Ovary (tissue), 9 donors: Measurements from ENCODE around the gene FGD5. TPM values are rescaled to one million over a fixed set of nuclear protein-coding genes. Genes with fewer than 3 reads are reported as not detected.
A peak's percentile ranks its signal among the peaks of the same experiment; 100 is the strongest.

ENCODE experiments used
- DNase-seq, 5 donors: peaks; one replicate each; pipeline ENCODE4 v3.0.0-alpha.2; 2019 to 2020
- H3K27ac ChIP-seq, 2 donors: fragments of 200-600 bp; one replicate each; pipeline versions ENCODE4 v1.5.1 to v1.8.0; 2019 to 2022
- H3K27me3 ChIP-seq: fragments of 200-600 bp; one replicate; pipeline ENCODE4 v1.8.0; 2022
- H3K36me3 ChIP-seq: fragments of 200-600 bp; sonication (generic); one replicate; pipeline ENCODE4 v1.5.1; 2019
- H3K4me1 ChIP-seq: one replicate; pipeline ENCODE4 v1.8.1; 2013; ENCODE audit warnings: mild to moderate bottlenecking, moderate library complexity; ENCODE audit not compliant: insufficient read depth
- H3K4me3 ChIP-seq: fragments of 200-600 bp; sonication (generic); one replicate; pipeline ENCODE4 v1.5.1; 2017
- H3K9me3 ChIP-seq, 2 donors: fragments of 200-600 bp in 1 of 2; sonication (generic) in 1 of 2; one replicate each; pipeline versions ENCODE4 v1.5.1 to v1.8.1; 2013 to 2019; ENCODE audit warnings: mild to moderate bottlenecking in 1 of 2, moderate library complexity in 1 of 2
- CTCF ChIP-seq, 3 donors: fragments of 450-650 bp in 2 of 3; fragments of 200-600 bp in 1 of 3; IDR thresholded peaks; one replicate each; pipeline versions ENCODE4 v1.5.1 to v1.8.0; 2016 to 2022; ENCODE audit warnings: antibody characterized with exemption in 3 of 3, mild to moderate bottlenecking in 1 of 3
- EP300 ChIP-seq: sonication (generic); formaldehyde crosslinking; IDR thresholded peaks from one replicate; pipeline ENCODE4 v1.6.1; 2017; ENCODE audit warnings: antibody characterized with exemption
- POLR2A ChIP-seq: fragments of 450-650 bp; IDR thresholded peaks from one replicate; pipeline ENCODE4 v1.6.1; 2017; ENCODE audit warnings: antibody characterized with exemption, mild to moderate bottlenecking, moderate library complexity
- WGBS, 3 donors: extraction: QIAGEN DNeasy Blood & Tissue Kit in 1 of 3; methylation state at CpG; one replicate each; pipeline versions ENCODE4 v1.1.5 to v1.1.7; 2013 to 2017; 5-methylcytosine and 5-hydroxymethylcytosine counted together
- intact Hi-C, 4 donors: fragments of 100-400 bp; cut with DNase I; formaldehyde crosslinking; loops; one replicate each; pipeline versions ENCODE4 v1.11.0 to v1.15.1; 2022 to 2023
- polyA plus RNA-seq, 2 donors: library from polyadenylated mRNA; stranded (reverse); fragments of 200-250 nt in 1 of 2; fragments of 350-450 nt in 1 of 2; fragmentation: Illumina TruSeq in 1 of 2; extraction: RNeasy Lipid Tissue Mini Kit (QIAGEN cat#74804) in 1 of 2; gene quantifications; one replicate each; pipeline ENCODE4 v1.2.3, GENCODE V29; 2013 to 2014
- total RNA-seq, 7 donors: library from RNA; depleted of rRNA in 2 of 7; stranded (reverse); fragments of >200 nt in 2 of 7; fragmentation: NEBNext Ultra II Directional in 3 of 7; extraction: Animal tissue kit (Norgen Biotek cat#: 25700) in 3 of 7; gene quantifications; one replicate each; pipeline versions ENCODE4 v1.1.0 to v1.2.4, GENCODE V29; 2016 to 2023
- donor health status: DM: no; HTN: no; CAD: no; lungs with moderate emphysema.
- donor health status: DM: no; HTN: no; CAD: no.
- donor health status: Bipolar disorder and iron deficiency.
- donor health status: DM: yes; HTN: yes; CAD: no.
- donor health status: DM: no; HTN: no; CAD: no.
- donor health status: DM: yes; HTN: yes; CAD: no.

FGD5 gene
- total and polyA plus RNA-seq, 9 donors: 5.1 to 38.3 (median 13.0) TPM

- Histone ChIP-seq H3K27me3 (no peaks in the 10 kb centered on the region), H3K36me3 (no peaks in the 10 kb centered on the region), H3K4me3 (no peak overlapping the region), H3K9me3 (no peaks in the 10 kb centered on the region), H3K27ac (peak overlapping the region in 1 of 2 donors; percentile 17), H3K4me1 (peaks cover 27% of the 10 kb centered on the region)
- TF ChIP-seq EP300 (no peak), POLR2A (no peak), CTCF (IDR thresholded peaks at IDR 0.05) (no peak)
- DNase-seq: no peak
- WGBS, 3 donors: 54 to 70% (median 70%) methylated on average over 15 of the region's 15 CpGs
- intact Hi-C loops: no loop called here
Observed at GRCh38 chr3:14837186-14837877, 18.6 kb downstream of the FGD5 start.

- WGBS, 3 donors: 48 to 56% (median 48%) methylated on average over 5 of the region's 5 CpGs
- intact Hi-C loops: no loop called here
- DNase-seq: no peak
- TF ChIP-seq POLR2A (no peak), CTCF (IDR thresholded peaks at IDR 0.05) (no peak), EP300 (no peak)
- Histone ChIP-seq H3K27ac (peak overlapping the region in 1 of 2 donors; percentile 17), H3K36me3 (no peaks in the 10 kb centered on the region), H3K9me3 (no peaks in the 10 kb centered on the region), H3K4me3 (no peak overlapping the region), H3K4me1 (peaks cover 27% of the 10 kb centered on the region), H3K27me3 (no peaks in the 10 kb centered on the region)
Observed at GRCh38 chr3:14837878-14838258, 19.1 kb downstream of the FGD5 start.

- no peak overlapping the region for H3K27ac ChIP-seq
Observed at GRCh38 chr3:14839236-14839635, 20.5 kb downstream of the FGD5 start.

GRCh38 chr3:14841836-14842235 lies 23.1 kb downstream of the FGD5 start:
- Histone ChIP-seq H3K27me3 (no peaks in the 10 kb centered on the region), H3K4me3 (no peak overlapping the region), H3K27ac (no peak overlapping the region), H3K9me3 (no peaks in the 10 kb centered on the region), H3K4me1 (peaks cover 10% of the 10 kb centered on the region), H3K36me3 (no peaks in the 10 kb centered on the region)
- intact Hi-C loops: no loop called here
- TF ChIP-seq CTCF (IDR thresholded peaks at IDR 0.05): no peak
- TF ChIP-seq POLR2A: no peak
- TF ChIP-seq EP300: no peak
- WGBS, 3 donors: 65 to 78% (median 78%) methylated on average over 9 of the region's 9 CpGs
- no peak for DNase-seq

More at GRCh38 chr3:14839236-14839635, 20.5 kb downstream of the FGD5 start:
- H3K9me3 ChIP-seq: no peaks in the 10 kb centered on the region
- H3K27me3 ChIP-seq: no peaks in the 10 kb centered on the region
- H3K4me3 ChIP-seq: no peak overlapping the region
- no peak for TF ChIP-seq POLR2A
- TF ChIP-seq EP300: no peak
- TF ChIP-seq CTCF (IDR thresholded peaks at IDR 0.05): no peak
- intact Hi-C loops: no loop called here
- no peaks in the 10 kb centered on the region for H3K36me3 ChIP-seq
- no peak for DNase-seq
- H3K4me1 ChIP-seq: peaks cover 27% of the 10 kb centered on the region
- WGBS, 3 donors: 88 to 93% (median 90%) methylated on average over 7 of the region's 7 CpGs
